ENCODE measurements around the gene YY1AP1.

GRCh38 chr1:155649676-155650075 is 38.9 kb downstream of the YY1AP1 start:
- no peak for TF ChIP-seq CTCF (IDR thresholded peaks at IDR 0.05; ENCODE audit: poor library complexity)
- TF ChIP-seq EZH2 (IDR thresholded peaks at IDR 0.05; ENCODE audit: borderline replicate concordance), result no peak
